SKM-1 (cell line): ENCODE results near the gene PRKAR1B.

Source experiments
- DNase-seq: peaks from one replicate; lab custom pipeline; 2025; ENCODE audit not compliant: unreplicated experiment; lab: John Stamatoyannopoulos, UW

The PRKAR1B gene

GRCh38 chr7:607938-608337, 119.1 kb downstream of the PRKAR1B start:
- DNase-seq, result no peak

- no peak for DNase-seq
Measured at GRCh38 chr7:605661-606450, 121.2 kb downstream of the PRKAR1B start.

- no peak for DNase-seq
Measured at GRCh38 chr7:604884-605531, 122.1 kb downstream of the PRKAR1B start.

- peak; percentile 76 for DNase-seq
Measured at GRCh38 chr7:604001-604883, 122.8 kb downstream of the PRKAR1B start.

GRCh38 chr7:603152-603951, 123.7 kb downstream of the PRKAR1B start:
- no peak for DNase-seq

GRCh38 chr7:602341-603141, 124.5 kb downstream of the PRKAR1B start:
- no peak for DNase-seq

GRCh38 chr7:601595-602340, 125.3 kb downstream of the PRKAR1B start:
- no peak for DNase-seq

- DNase-seq, result no peak
Measured at GRCh38 chr7:601036-601594, 126.0 kb downstream of the PRKAR1B start.

GRCh38 chr7:600149-601035, 126.7 kb downstream of the PRKAR1B start:
- DNase-seq, result no peak

- DNase-seq, result no peak
Measured at GRCh38 chr7:598899-599298, 128.2 kb downstream of the PRKAR1B start.

- peak; percentile 73 for DNase-seq
Measured at GRCh38 chr7:597348-598178, 129.5 kb downstream of the PRKAR1B start.

GRCh38 chr7:596819-597182, 130.3 kb downstream of the PRKAR1B start:
- DNase-seq, result no peak

GRCh38 chr7:596071-596818, 130.8 kb downstream of the PRKAR1B start:
- no peak for DNase-seq

- no peak for DNase-seq
Measured at GRCh38 chr7:595621-596010, 131.5 kb downstream of the PRKAR1B start.

- DNase-seq, result no peak
Measured at GRCh38 chr7:594920-595620, 132.0 kb downstream of the PRKAR1B start.
